H1 (cell line): ENCODE results near the gene RPL32. TPM values are rescaled to one million over a fixed set of nuclear protein-coding genes. Genes with fewer than 3 reads are reported as not detected.

Experiments
- CTCF ChIA-PET: fragments of 300-600 bp; sonication (Branson Sonifier 250); formaldehyde crosslinking; loops from one replicate; lab custom pipeline; 2021; ENCODE audit not compliant: partially characterized antibody; lab: Charles Lee
- POLR2A ChIA-PET: fragments of 300-600 bp; sonication (Branson Sonifier 250); formaldehyde crosslinking; loops from one replicate; lab custom pipeline; 2021; ENCODE audit warnings: inconsistent platforms; ENCODE audit not compliant: partially characterized antibody; lab: Charles Lee
- DNase-seq, 2 experiments: peaks; one replicate each; pipeline versions ENCODE4 v3.0.0 to v3.0.0-alpha.2; 2010 to 2022; ENCODE audit warnings: low spot score in 2 of 2, low read depth in 1 of 2, mixed read lengths in 1 of 2
- FAIRE-seq: peaks from 2 replicates; lab custom pipeline; 2011; peaks lifted over from hg19 to GRCh38; lab: Jason Lieb, UNC
- H2AFZ ChIP-seq: 2 replicates; pipeline ENCODE4 v1.8.1; 2012; ENCODE audit warnings: low read length, inconsistent platforms
- H2AK5ac ChIP-seq: 2 replicates; pipeline ENCODE4 v1.6.1; 2013; ENCODE audit warnings: low read depth, low read length
- H2BK120ac ChIP-seq: replicated peaks from 2 replicates; pipeline ENCODE3; 2013; ENCODE audit warnings: low read depth, low read length, inconsistent platforms
- H2BK12ac ChIP-seq: 2 replicates; pipeline ENCODE4 v1.6.1; 2013; ENCODE audit warnings: low read depth, low read length
- H2BK15ac ChIP-seq: 2 replicates; pipeline ENCODE4 v1.6.1; 2013; ENCODE audit warnings: low read length
- H2BK20ac ChIP-seq: 2 replicates; pipeline ENCODE4 v1.6.1; 2013; ENCODE audit warnings: low read length
- H2BK5ac ChIP-seq: 2 replicates; pipeline ENCODE4 v1.6.1; 2013; ENCODE audit warnings: low read depth, low read length
- H3K14ac ChIP-seq: 2 replicates; pipeline ENCODE4 v1.6.1; 2013; ENCODE audit warnings: inconsistent platforms; ENCODE audit not compliant: insufficient read length
- H3K18ac ChIP-seq: 2 replicates; pipeline ENCODE4 v1.6.1; 2013; ENCODE audit warnings: low read length; ENCODE audit errors: extremely low read depth
- H3K23ac ChIP-seq: 2 replicates; pipeline ENCODE4 v1.6.1; 2013; ENCODE audit warnings: inconsistent platforms; ENCODE audit not compliant: insufficient read length
- H3K23me2 ChIP-seq: 2 replicates; pipeline ENCODE4 v1.6.1; 2013; ENCODE audit warnings: low read depth, low read length
- H3K27ac ChIP-seq: 2 replicates; pipeline ENCODE4 v1.6.1; 2011; ENCODE audit warnings: low read depth, low read length, inconsistent platforms
- H3K27me3 ChIP-seq, 4 experiments: replicated peaks in 1 of 4; 1 replicate in 1 of 4; 2 replicates in 3 of 4; pipeline versions ENCODE4 v1.6.1 to v1.8.1; 2011 to 2013; ENCODE audit warnings: low read length in 3 of 4, mild to moderate bottlenecking in 3 of 4, inconsistent platforms in 2 of 4, mixed read lengths in 2 of 4, moderate library complexity in 1 of 4; ENCODE audit not compliant: control insufficient read depth in 3 of 4, insufficient read depth in 3 of 4; ENCODE audit errors: extremely low read depth in 1 of 4
- H3K36me3 ChIP-seq, 4 experiments: 2 replicates each; pipeline versions ENCODE4 v1.6.1 to v1.8.1; 2011 to 2013; ENCODE audit warnings: mild to moderate bottlenecking in 4 of 4, low read length in 3 of 4, moderate library complexity in 2 of 4, control low read depth in 1 of 4, inconsistent platforms in 1 of 4; ENCODE audit not compliant: insufficient read depth in 4 of 4, control insufficient read depth in 2 of 4
- H3K4ac ChIP-seq: replicated peaks from 2 replicates; pipeline ENCODE3; 2013; ENCODE audit warnings: low read length, low read depth, mixed read lengths, inconsistent platforms; ENCODE audit not compliant: insufficient read length
- H3K4me1 ChIP-seq, 4 experiments: replicated peaks in 1 of 4; 1 replicate in 1 of 4; 2 replicates in 3 of 4; pipeline versions ENCODE4 v1.6.1 to v1.8.1; 2011 to 2013; ENCODE audit warnings: low read length in 3 of 4, inconsistent platforms in 2 of 4, mixed read lengths in 1 of 4; ENCODE audit not compliant: insufficient read depth in 4 of 4, control insufficient read depth in 3 of 4
- H3K4me2 ChIP-seq, 2 experiments: 2 replicates each; pipeline versions ENCODE4 v1.6.1 to v1.8.1; 2011 to 2013; ENCODE audit warnings: low read depth in 2 of 2, low read length in 2 of 2, control low read depth in 1 of 2, inconsistent platforms in 1 of 2, mild to moderate bottlenecking in 1 of 2; ENCODE audit not compliant: insufficient read depth in 1 of 2
- H3K4me3 ChIP-seq, 4 experiments: fragments of 200-600, 300-600 bp in 1 of 4; sonication (generic), shearing (Covaris generic), sonication (Bioruptor Twin) in 1 of 4; 2 replicates each; pipeline versions ENCODE4 v1.5.1 to v1.8.1; 2011 to 2016; ENCODE audit warnings: low read length in 4 of 4, low read depth in 3 of 4, control low read depth in 2 of 4, inconsistent platforms in 2 of 4, mild to moderate bottlenecking in 2 of 4, mixed read lengths in 1 of 4, moderate library complexity in 1 of 4; ENCODE audit not compliant: insufficient read depth in 2 of 4; ENCODE audit errors: extremely low read depth in 1 of 4
- H3K56ac ChIP-seq: replicated peaks from 2 replicates; pipeline ENCODE3; 2013; ENCODE audit warnings: low read depth, mild to moderate bottlenecking, mixed read lengths, low read length, inconsistent platforms; ENCODE audit not compliant: insufficient read length
- H3K79me1 ChIP-seq: 2 replicates; pipeline ENCODE4 v1.6.1; 2013; ENCODE audit warnings: low read depth, low read length, control low read depth
- H3K79me2 ChIP-seq, 2 experiments: 2 replicates each; pipeline versions ENCODE4 v1.6.1 to v1.8.1; 2012 to 2013; ENCODE audit warnings: low read length in 2 of 2, mild to moderate bottlenecking in 2 of 2, inconsistent platforms in 1 of 2; ENCODE audit not compliant: insufficient read depth in 2 of 2, control insufficient read depth in 1 of 2
- H3K9ac ChIP-seq, 4 experiments: replicated peaks in 1 of 4; 1 replicate in 1 of 4; 2 replicates in 3 of 4; pipeline versions ENCODE4 v1.6.1 to v1.8.1; 2011 to 2013; ENCODE audit warnings: low read depth in 3 of 4, low read length in 3 of 4, control low read depth in 2 of 4, mild to moderate bottlenecking in 2 of 4, moderate library complexity in 2 of 4, inconsistent platforms in 1 of 4; ENCODE audit errors: extremely low read depth in 1 of 4
- H3K9me3 ChIP-seq, 2 experiments: 2 replicates each; pipeline versions ENCODE4 v1.6.1 to v1.8.1; 2012 to 2013; ENCODE audit warnings: mild to moderate bottlenecking in 2 of 2, moderate library complexity in 2 of 2, control low read depth in 1 of 2, inconsistent platforms in 1 of 2, low read depth in 1 of 2, low read length in 1 of 2, mixed read lengths in 1 of 2; ENCODE audit not compliant: insufficient read depth in 2 of 2
- H4K20me1 ChIP-seq, 2 experiments: replicated peaks in 1 of 2; 2 replicates each; pipeline versions ENCODE3 to v1.8.1; 2011 to 2013; ENCODE audit warnings: inconsistent platforms in 2 of 2, low read length in 2 of 2, mild to moderate bottlenecking in 1 of 2; ENCODE audit not compliant: insufficient read depth in 2 of 2, control insufficient read depth in 1 of 2
- H4K5ac ChIP-seq: 2 replicates; pipeline ENCODE4 v1.6.1; 2013; ENCODE audit warnings: low read length, low read depth, mixed read lengths, inconsistent platforms; ENCODE audit not compliant: insufficient read length
- H4K8ac ChIP-seq: 2 replicates; pipeline ENCODE4 v1.8.0; 2013; ENCODE audit warnings: mild to moderate bottlenecking, moderate library complexity, low read length, inconsistent platforms; ENCODE audit not compliant: insufficient read depth; ENCODE audit errors: extremely low read depth
- H4K91ac ChIP-seq: replicated peaks from 2 replicates; pipeline ENCODE3; 2013; ENCODE audit warnings: low read length, mixed read lengths, inconsistent platforms; ENCODE audit not compliant: insufficient read length
- ASH2L ChIP-seq: fragments of 200-600, 300-600 bp; sonication (generic); IDR thresholded peaks from one replicate; pipeline ENCODE4 v1.7.1; 2017; ENCODE audit warnings: low read length
- NRF1 ChIP-seq: IDR thresholded peaks from 2 replicates; pipeline ENCODE4 v1.6.1; 2011; ENCODE audit warnings: mild to moderate bottlenecking, low read depth, low read length, improper control_type of control experiment
- POLR2A ChIP-seq, 2 experiments: IDR thresholded peaks; 1 replicate in 1 of 2; 2 replicates in 1 of 2; pipeline ENCODE4 v1.6.1; 2011; ENCODE audit warnings: low read depth in 2 of 2, low read length in 2 of 2, mild to moderate bottlenecking in 2 of 2; ENCODE audit errors: control extremely low read depth in 1 of 2
- POLR2AphosphoS5 ChIP-seq: IDR thresholded peaks from 2 replicates; pipeline ENCODE4 v1.6.1; 2011; ENCODE audit warnings: low read depth, low read length
- TBP ChIP-seq: IDR thresholded peaks from 2 replicates; pipeline ENCODE4 v1.6.1; 2011; ENCODE audit warnings: low read depth, low read length, improper control_type of control experiment
- WGBS, 2 experiments: shearing (Covaris generic) in 1 of 2; methylation state at CpG; one replicate each; pipeline versions ENCODE4 v1.1.6 to v1.1.7; 2013 to 2015; ENCODE audit warnings: low lambda C conversion rate in 2 of 2, mixed read lengths in 2 of 2, inconsistent platforms in 1 of 2, low coverage in 1 of 2, missing lambda C conversion rate in 1 of 2; ENCODE audit not compliant: insufficient replicate concordance in 2 of 2, insufficient coverage in 1 of 2, insufficient read length in 1 of 2; ENCODE audit errors: extremely low coverage in 1 of 2, missing lambda C conversion rate in 1 of 2; 5-methylcytosine and 5-hydroxymethylcytosine counted together
- polyA plus RNA-seq, 7 experiments: library from polyadenylated mRNA; depleted of rRNA in 3 of 7; stranded (reverse) in 5 of 7; unstranded in 2 of 7; fragments of >200 nt in 5 of 7; fragments of 200-250 nt in 2 of 7; gene quantifications; 1 replicate in 5 of 7; 2 replicates in 1 of 7; 4 replicates in 1 of 7; pipeline versions ENCODE4 v1.2.1 to v1.2.3, GENCODE V29; 2011 to 2013; ENCODE audit warnings: missing spikeins in 2 of 7, mixed read lengths in 2 of 7
- total RNA-seq: library from RNA; stranded (reverse); fragmentation: NEBNext Ultra II Directional; extraction: Animal tissue kit (Norgen Biotek cat#: 25700); gene quantifications from 2 replicates; pipeline ENCODE4 v1.2.1, GENCODE V29; 2021
- TF ChIP-seq, protein P1 (sequence below): IDR thresholded peaks from 2 replicates; pipeline ENCODE4 v1.6.1; 2012; ENCODE audit warnings: inconsistent platforms
- TF ChIP-seq, protein P2 (sequence below): IDR thresholded peaks from 2 replicates; pipeline ENCODE4 v1.6.1; 2012; ENCODE audit warnings: low read length, inconsistent platforms

Gene RPL32
- total and polyA plus RNA-seq, 2 of the 8 experiments (the other 6 are each of a cell fraction or from before 2014, with no cell fraction given): 1,443 to 2,043 TPM

DNA sequence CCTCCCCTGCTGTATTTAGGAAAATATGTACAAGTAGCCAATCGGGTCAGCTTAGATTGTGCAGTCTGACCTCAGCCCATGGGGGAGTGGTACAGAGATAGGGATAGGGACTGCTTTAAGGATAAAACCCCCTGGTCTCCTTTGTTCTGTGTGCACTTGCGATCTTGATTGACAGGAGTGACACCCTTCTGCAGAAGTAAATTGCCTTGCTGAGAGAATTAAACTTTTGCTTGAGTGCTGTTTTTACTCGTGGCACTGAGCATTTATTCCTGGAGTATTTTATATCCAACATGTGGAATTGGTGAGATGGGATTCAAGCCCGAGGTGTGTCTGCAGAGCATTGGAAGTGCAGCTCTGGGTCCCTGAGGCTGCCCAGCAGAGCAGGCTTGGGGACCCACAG is 23.9 kb upstream of the RPL32 start:
- H3K4me2 ChIP-seq: no peak overlapping the region
- no peak overlapping the region for H3K56ac ChIP-seq
- no peak overlapping the region for H2BK120ac ChIP-seq
- no peak overlapping the region for H2AK5ac ChIP-seq
- peaks cover 4% of the 10 kb centered on the region; the same call in 1 of the 2 replicates for H3K23me2 ChIP-seq
- ChIA-PET POLR2A (interaction anchor here (0.8 to 22.9 kb wide), 2 partner anchors 8 to 28 kb away, joined by 3 to 314 read pairs; partner anchors contain the start of gene RPL32), CTCF (interaction anchor here (0.6 to 21.3 kb wide), 7 partner anchors 13 to 145 kb away, joined by 3 to 353 read pairs (median 4); partner anchors contain the start of gene RPL32)
- 84% methylated on average over 4 of the region's 4 CpGs; no CpG with 5 or more reads in 1 of the 2 experiments for WGBS, 2 experiments
- no peaks in the 10 kb centered on the region for H3K79me2 ChIP-seq
- H4K91ac ChIP-seq: no peak overlapping the region
- H3K14ac ChIP-seq: no peak overlapping the region
- H2AFZ ChIP-seq: no peak overlapping the region
- no peak overlapping the region for H3K4ac ChIP-seq
- DNase-seq (no peak), FAIRE-seq (no peak)
- H4K8ac ChIP-seq: no peak overlapping the region
- no peak overlapping the region for H3K4me3 ChIP-seq
- no peak overlapping the region; the same call in 1 of the 2 replicates for H2BK12ac ChIP-seq
- no peak overlapping the region for H3K23ac ChIP-seq
- no peaks in the 10 kb centered on the region for H3K9me3 ChIP-seq
- peaks cover 0 to 2% (median 0%) of the 10 kb centered on the region in 4 experiments; a peak in 2 of 7 replicates for H3K27me3 ChIP-seq
- H3K18ac ChIP-seq: no peak overlapping the region
- H4K5ac ChIP-seq: no peak overlapping the region
- no peaks in the 10 kb centered on the region for H3K36me3 ChIP-seq
- H3K79me1 ChIP-seq: no peaks in the 10 kb centered on the region
- no peak overlapping the region for H2BK20ac ChIP-seq
- H4K20me1 ChIP-seq: no peaks in the 10 kb centered on the region
- no peak overlapping the region for H3K27ac ChIP-seq
- peaks cover 0 to 2% (median 2%) of the 10 kb centered on the region in 4 experiments; a peak in 3 of 7 replicates for H3K4me1 ChIP-seq
- H2BK5ac ChIP-seq: no peak overlapping the region
- H3K9ac ChIP-seq: no peak overlapping the region
- no peak overlapping the region for H2BK15ac ChIP-seq
- TF ChIP-seq POLR2AphosphoS5 (no peak), ASH2L (no peak), POLR2A (IDR thresholded peaks at IDR 0.05; ENCODE audit: control extremely low read depth in 1 of 2, low read depth in 2 of 2, low read length in 2 of 2) (no peak), NRF1 (no peak), TBP (no peak)
- TF ChIP-seq, protein P1, sequence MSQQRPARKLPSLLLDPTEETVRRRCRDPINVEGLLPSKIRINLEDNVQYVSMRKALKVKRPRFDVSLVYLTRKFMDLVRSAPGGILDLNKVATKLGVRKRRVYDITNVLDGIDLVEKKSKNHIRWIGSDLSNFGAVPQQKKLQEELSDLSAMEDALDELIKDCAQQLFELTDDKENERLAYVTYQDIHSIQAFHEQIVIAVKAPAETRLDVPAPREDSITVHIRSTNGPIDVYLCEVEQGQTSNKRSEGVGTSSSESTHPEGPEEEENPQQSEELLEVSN: no peak
- TF ChIP-seq, protein P2, sequence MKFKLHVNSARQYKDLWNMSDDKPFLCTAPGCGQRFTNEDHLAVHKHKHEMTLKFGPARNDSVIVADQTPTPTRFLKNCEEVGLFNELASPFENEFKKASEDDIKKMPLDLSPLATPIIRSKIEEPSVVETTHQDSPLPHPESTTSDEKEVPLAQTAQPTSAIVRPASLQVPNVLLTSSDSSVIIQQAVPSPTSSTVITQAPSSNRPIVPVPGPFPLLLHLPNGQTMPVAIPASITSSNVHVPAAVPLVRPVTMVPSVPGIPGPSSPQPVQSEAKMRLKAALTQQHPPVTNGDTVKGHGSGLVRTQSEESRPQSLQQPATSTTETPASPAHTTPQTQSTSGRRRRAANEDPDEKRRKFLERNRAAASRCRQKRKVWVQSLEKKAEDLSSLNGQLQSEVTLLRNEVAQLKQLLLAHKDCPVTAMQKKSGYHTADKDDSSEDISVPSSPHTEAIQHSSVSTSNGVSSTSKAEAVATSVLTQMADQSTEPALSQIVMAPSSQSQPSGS: no peak
